ENCODE measurements around the gene PHF21A.

DNA sequence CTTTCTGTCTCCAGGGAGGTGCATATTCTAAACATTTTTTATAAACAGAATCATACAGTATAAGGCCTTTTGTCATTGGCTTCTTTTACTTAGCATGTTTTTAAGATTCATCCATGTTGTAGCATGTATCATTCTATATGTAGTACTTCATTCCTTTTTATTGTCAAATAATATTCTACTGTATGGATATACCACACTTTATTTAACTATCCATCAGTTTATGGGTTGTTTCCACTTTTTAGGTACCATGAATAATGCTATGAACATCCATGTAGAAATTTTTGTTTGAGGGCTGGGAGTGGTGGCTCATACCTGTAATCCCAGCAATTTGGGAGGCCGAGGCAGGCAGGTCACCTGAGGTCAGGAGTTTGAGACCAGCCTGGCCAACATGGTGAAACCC, 73.1 kb downstream of the PHF21A start:
- no peak for TF ChIP-seq EZH2 (IDR thresholded peaks at IDR 0.05; ENCODE audit: insufficient read depth, low read length)
- TF ChIP-seq, protein P1, sequence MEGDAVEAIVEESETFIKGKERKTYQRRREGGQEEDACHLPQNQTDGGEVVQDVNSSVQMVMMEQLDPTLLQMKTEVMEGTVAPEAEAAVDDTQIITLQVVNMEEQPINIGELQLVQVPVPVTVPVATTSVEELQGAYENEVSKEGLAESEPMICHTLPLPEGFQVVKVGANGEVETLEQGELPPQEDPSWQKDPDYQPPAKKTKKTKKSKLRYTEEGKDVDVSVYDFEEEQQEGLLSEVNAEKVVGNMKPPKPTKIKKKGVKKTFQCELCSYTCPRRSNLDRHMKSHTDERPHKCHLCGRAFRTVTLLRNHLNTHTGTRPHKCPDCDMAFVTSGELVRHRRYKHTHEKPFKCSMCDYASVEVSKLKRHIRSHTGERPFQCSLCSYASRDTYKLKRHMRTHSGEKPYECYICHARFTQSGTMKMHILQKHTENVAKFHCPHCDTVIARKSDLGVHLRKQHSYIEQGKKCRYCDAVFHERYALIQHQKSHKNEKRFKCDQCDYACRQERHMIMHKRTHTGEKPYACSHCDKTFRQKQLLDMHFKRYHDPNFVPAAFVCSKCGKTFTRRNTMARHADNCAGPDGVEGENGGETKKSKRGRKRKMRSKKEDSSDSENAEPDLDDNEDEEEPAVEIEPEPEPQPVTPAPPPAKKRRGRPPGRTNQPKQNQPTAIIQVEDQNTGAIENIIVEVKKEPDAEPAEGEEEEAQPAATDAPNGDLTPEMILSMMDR (IDR thresholded peaks at IDR 0.05; ENCODE audit: insufficient read depth, low read depth, low read length): no peak

All from astrocyte (in vitro differentiated cells and primary cell).